GM18873 (cell line): Measurements from ENCODE around the gene SLC44A1.

Experiments
- ATAC-seq: cut with Tn5 transposase; IDR thresholded peaks from one replicate; pipeline ENCODE4 v1.9.1; 2021; ENCODE audit warnings: mild to moderate bottlenecking, moderate library complexity, moderate number of reproducible peaks; ENCODE audit not compliant: unreplicated experiment, low FRiP score

Gene SLC44A1

GRCh38 chr9:105447814-105448812, 203.7 kb downstream of the SLC44A1 start, which contains the start of gene FSD1L:
TSS of gene FSD1L (plus strand) at chr9:105448034. CDS start at chr9:105448221, 187 bp downstream.
- peak; percentile 91 for ATAC-seq

GRCh38 chr9:105449081-105449480, 204.6 kb downstream of the SLC44A1 start:
- ATAC-seq: no peak

GRCh38 chr9:105452185-105452584, 207.7 kb downstream of the SLC44A1 start:
- ATAC-seq: no peak

- ATAC-seq: no peak
Observed at GRCh38 chr9:105455836-105456475, 211.5 kb downstream of the SLC44A1 start.

GRCh38 chr9:105457560-105458294, 213.3 kb downstream of the SLC44A1 start:
- no peak for ATAC-seq

GRCh38 chr9:105458404-105458803, 214.0 kb downstream of the SLC44A1 start:
- ATAC-seq: no peak

GRCh38 chr9:105459336-105459735, 214.9 kb downstream of the SLC44A1 start:
- no peak for ATAC-seq

- no peak for ATAC-seq
Observed at GRCh38 chr9:105466898-105467455, 222.5 kb downstream of the SLC44A1 start.

GRCh38 chr9:105468875-105469274, 224.4 kb downstream of the SLC44A1 start:
- ATAC-seq: no peak

- ATAC-seq: no peak
Observed at GRCh38 chr9:105473221-105473620, 228.8 kb downstream of the SLC44A1 start.

GRCh38 chr9:105475302-105475701, 230.9 kb downstream of the SLC44A1 start:
- no peak for ATAC-seq

GRCh38 chr9:105479846-105480245, 235.4 kb downstream of the SLC44A1 start:
- ATAC-seq: no peak

- ATAC-seq: no peak
Observed at GRCh38 chr9:105483618-105484017, 239.2 kb downstream of the SLC44A1 start.

GRCh38 chr9:105484226-105484625, 239.8 kb downstream of the SLC44A1 start:
- ATAC-seq: no peak

- ATAC-seq: no peak
Observed at GRCh38 chr9:105485131-105485530, 240.7 kb downstream of the SLC44A1 start.
